Common myeloid progenitor, CD34-positive (primary cell): Measurements from ENCODE around the gene FREM3.
"Not testable (repeated sequence)": the region's sequence is repeated elsewhere in the genome, so short reads cannot be mapped to it uniquely, and the experiment has no call there.

Experiments used
- CTCF ChIA-PET: fragments of 350-600 bp; sonication (Branson Sonifier 250); formaldehyde crosslinking; loops from one replicate; lab custom pipeline; 2021; ENCODE audit warnings: antibody characterized with exemption; lab: Charles Lee
- POLR2A ChIA-PET: fragments of 350-600 bp; sonication (Branson Sonifier 250); formaldehyde crosslinking; loops from one replicate; lab custom pipeline; 2021; ENCODE audit warnings: antibody characterized with exemption; lab: Charles Lee
- DNase-seq, 3 donors: peaks; one replicate each; pipeline versions ENCODE4 v3.0.0 to v3.0.0-alpha.2; 2013
- H3K27ac ChIP-seq, 2 experiments: 1 replicate in 1 of 2; 2 replicates in 1 of 2; pipeline ENCODE4 v1.7.0; 2013; ENCODE audit warnings: inconsistent platforms in 2 of 2, low read length in 2 of 2, mild to moderate bottlenecking in 2 of 2, low read depth in 1 of 2, moderate library complexity in 1 of 2; ENCODE audit not compliant: severe bottlenecking in 2 of 2, insufficient read depth in 1 of 2, poor library complexity in 1 of 2
- H3K27me3 ChIP-seq, 5 experiments: replicated peaks in 2 of 5; 1 replicate in 3 of 5; 2 replicates in 2 of 5; pipeline versions ENCODE4 v1.6.1 to v1.7.0; 2013; ENCODE audit warnings: low read length in 4 of 5, mild to moderate bottlenecking in 2 of 5, moderate library complexity in 2 of 5, inconsistent platforms in 1 of 5; ENCODE audit not compliant: insufficient read depth in 5 of 5, control insufficient read depth in 4 of 5
- H3K36me3 ChIP-seq, 4 experiments: 1 replicate in 2 of 4; 2 replicates in 2 of 4; pipeline versions ENCODE4 v1.6.1 to v1.7.0; 2013; ENCODE audit warnings: low read length in 3 of 4, control low read depth in 1 of 4, mild to moderate bottlenecking in 1 of 4; ENCODE audit not compliant: control insufficient read depth in 4 of 4, insufficient read depth in 4 of 4
- H3K4me1 ChIP-seq, 4 experiments: 1 replicate in 3 of 4; 2 replicates in 1 of 4; pipeline versions ENCODE4 v1.6.1 to v1.7.1; 2013; ENCODE audit warnings: low read length in 3 of 4, mild to moderate bottlenecking in 3 of 4, control low read depth in 1 of 4, inconsistent platforms in 1 of 4, moderate library complexity in 1 of 4; ENCODE audit not compliant: control insufficient read depth in 4 of 4, insufficient read depth in 4 of 4; ENCODE audit errors: control extremely low read depth in 1 of 4
- H3K4me3 ChIP-seq, 7 experiments: 1 replicate in 4 of 7; 2 replicates in 3 of 7; pipeline versions ENCODE4 v1.5.1 to v1.7.0; 2013; ENCODE audit warnings: mild to moderate bottlenecking in 7 of 7, low read length in 6 of 7, moderate library complexity in 6 of 7, inconsistent platforms in 2 of 7, low read depth in 2 of 7, control low read depth in 1 of 7; ENCODE audit not compliant: insufficient read depth in 4 of 7, control insufficient read depth in 1 of 7; ENCODE audit errors: extremely low read depth in 1 of 7
- H3K9me3 ChIP-seq, 5 experiments: 1 replicate in 4 of 5; 2 replicates in 1 of 5; pipeline versions ENCODE4 v1.6.1 to v1.7.1; 2013; ENCODE audit warnings: low read length in 4 of 5, mild to moderate bottlenecking in 2 of 5, inconsistent platforms in 1 of 5, low read depth in 1 of 5, moderate library complexity in 1 of 5; ENCODE audit not compliant: control insufficient read depth in 4 of 5, insufficient read depth in 2 of 5; ENCODE audit errors: control extremely low read depth in 1 of 5
- WGBS: methylation state at CpG from one replicate; pipeline ENCODE4 v1.1.5; 2013; ENCODE audit not compliant: insufficient coverage; 5-methylcytosine and 5-hydroxymethylcytosine counted together

Gene FREM3

GRCh38 chr4:143701365-143701764 lies 890 bp upstream of the FREM3 start:
- Histone ChIP-seq H3K4me1 (peaks cover 6 to 24% (median 21%) of the 10 kb centered on the region in 4 experiments), H3K27me3 (peaks cover 0 to 26% (median 0%) of the 10 kb centered on the region in 5 experiments), H3K27ac (no peak overlapping the region), H3K36me3 (no peaks in the 10 kb centered on the region), H3K4me3 (peak overlapping the region in 6 of 7 experiments; percentile 62 to 81 (median 70)), H3K9me3 (no peaks in the 10 kb centered on the region)
- WGBS = 0% methylated on average over 1 of the region's 6 CpGs
- CTCF ChIA-PET = no interaction called here
- POLR2A ChIA-PET = no interaction called here
- DNase-seq = peak; percentile 47 to 78 (median 70)

GRCh38 chr4:143700046-143700415 lies 444 bp downstream of the FREM3 start:
- H3K36me3 ChIP-seq = no peaks in the 10 kb centered on the region
- no peak overlapping the region for H3K27ac ChIP-seq
- peak overlapping the region; percentile 38 to 81 (median 65) for H3K4me3 ChIP-seq
- H3K27me3 ChIP-seq = peaks cover 0 to 26% (median 0%) of the 10 kb centered on the region in 5 experiments
- ChIA-PET CTCF (interaction anchor here (2.0 kb wide), 1 partner anchor 141 kb away, joined by 8 read pairs; no protein-coding TSS in a partner anchor), POLR2A (no interaction called here)
- peak; percentile 18 to 74 (median 57) for DNase-seq
- under 1% methylated on average over 34 of the region's 34 CpGs for WGBS
- H3K4me1 ChIP-seq = peaks cover 6 to 24% (median 21%) of the 10 kb centered on the region in 4 experiments
- H3K9me3 ChIP-seq = no peaks in the 10 kb centered on the region

- peaks cover 0 to 26% (median 0%) of the 10 kb centered on the region in 5 experiments for H3K27me3 ChIP-seq
- WGBS = 47% methylated on average over 34 of the region's 40 CpGs
- DNase-seq = no peak
- H3K4me1 ChIP-seq = peaks cover 6 to 24% (median 21%) of the 10 kb centered on the region in 4 experiments
- no peak overlapping the region for H3K27ac ChIP-seq
- H3K9me3 ChIP-seq = no peaks in the 10 kb centered on the region
- ChIA-PET POLR2A (no interaction called here), CTCF (interaction anchor here (2.0 kb wide), 1 partner anchor 140 kb away, joined by 8 read pairs; no protein-coding TSS in a partner anchor)
- H3K36me3 ChIP-seq = no peaks in the 10 kb centered on the region
- peak overlapping the region in 6 of 7 experiments; percentile 62 to 81 (median 70) for H3K4me3 ChIP-seq
Measured at GRCh38 chr4:143699331-143700045, 987 bp downstream of the FREM3 start.

GRCh38 chr4:143693856-143694255 lies 6.6 kb downstream of the FREM3 start:
- ChIA-PET CTCF (no interaction called here), POLR2A (no interaction called here)
- WGBS = 100% methylated on average over 1 of the region's 4 CpGs
- no peaks in the 10 kb centered on the region for H3K4me1 ChIP-seq
- no peak overlapping the region for H3K4me3 ChIP-seq
- DNase-seq = no peak
- peaks cover 0 to 6% (median 0%) of the 10 kb centered on the region in 5 experiments for H3K27me3 ChIP-seq
- no peaks in the 10 kb centered on the region for H3K36me3 ChIP-seq
- H3K9me3 ChIP-seq = no peaks in the 10 kb centered on the region
- no peak overlapping the region for H3K27ac ChIP-seq

GRCh38 chr4:143692241-143692640 lies 8.2 kb downstream of the FREM3 start:
- H3K4me3 ChIP-seq = no peak overlapping the region
- no peaks in the 10 kb centered on the region for H3K36me3 ChIP-seq
- ChIA-PET CTCF (no interaction called here), POLR2A (no interaction called here)
- no CpG with 5 or more reads among the region's 1 CpG for WGBS
- H3K4me1 ChIP-seq = no peaks in the 10 kb centered on the region
- no peaks in the 10 kb centered on the region for H3K9me3 ChIP-seq
- H3K27me3 ChIP-seq = no peaks in the 10 kb centered on the region
- DNase-seq = no peak
- H3K27ac ChIP-seq = no peak overlapping the region

GRCh38 chr4:143679434-143679833 lies 21.0 kb downstream of the FREM3 start:
- DNase-seq = no peak
- POLR2A ChIA-PET = no interaction called here
- H3K36me3 ChIP-seq = no peaks in the 10 kb centered on the region
- H3K27me3 ChIP-seq = no peaks in the 10 kb centered on the region
- no peak overlapping the region for H3K4me3 ChIP-seq
- no peak overlapping the region for H3K27ac ChIP-seq
- WGBS = 100% methylated on average over 1 of the region's 2 CpGs
- CTCF ChIA-PET = no interaction called here
- no peaks in the 10 kb centered on the region for H3K4me1 ChIP-seq
- peaks cover 0 to 9% (median 3%) of the 10 kb centered on the region in 5 experiments for H3K9me3 ChIP-seq

- 98% methylated on average over 7 of the region's 9 CpGs for WGBS
- H3K27ac ChIP-seq, CTCF ChIA-PET, H3K36me3 ChIP-seq, POLR2A ChIA-PET, H3K4me3 ChIP-seq, H3K4me1 ChIP-seq, H3K9me3 ChIP-seq, H3K27me3 ChIP-seq, DNase-seq: not testable (repeated sequence)
Measured at GRCh38 chr4:143673629-143674028, 26.8 kb downstream of the FREM3 start.
